COLO668 (cell line): ENCODE results near the gene TCF3.
"Not testable (repeated sequence)": the region's sequence is repeated elsewhere in the genome, so short reads cannot be mapped to it uniquely, and the experiment has no call there.

Experiments
- DNase-seq: peaks from one replicate; lab custom pipeline; 2025; ENCODE audit not compliant: unreplicated experiment; lab: John Stamatoyannopoulos, UW

TCF3 gene

GRCh38 chr19:1651568-1652291 is 685 bp downstream of the TCF3 start:
- DNase-seq = peak; percentile 49

DNA sequence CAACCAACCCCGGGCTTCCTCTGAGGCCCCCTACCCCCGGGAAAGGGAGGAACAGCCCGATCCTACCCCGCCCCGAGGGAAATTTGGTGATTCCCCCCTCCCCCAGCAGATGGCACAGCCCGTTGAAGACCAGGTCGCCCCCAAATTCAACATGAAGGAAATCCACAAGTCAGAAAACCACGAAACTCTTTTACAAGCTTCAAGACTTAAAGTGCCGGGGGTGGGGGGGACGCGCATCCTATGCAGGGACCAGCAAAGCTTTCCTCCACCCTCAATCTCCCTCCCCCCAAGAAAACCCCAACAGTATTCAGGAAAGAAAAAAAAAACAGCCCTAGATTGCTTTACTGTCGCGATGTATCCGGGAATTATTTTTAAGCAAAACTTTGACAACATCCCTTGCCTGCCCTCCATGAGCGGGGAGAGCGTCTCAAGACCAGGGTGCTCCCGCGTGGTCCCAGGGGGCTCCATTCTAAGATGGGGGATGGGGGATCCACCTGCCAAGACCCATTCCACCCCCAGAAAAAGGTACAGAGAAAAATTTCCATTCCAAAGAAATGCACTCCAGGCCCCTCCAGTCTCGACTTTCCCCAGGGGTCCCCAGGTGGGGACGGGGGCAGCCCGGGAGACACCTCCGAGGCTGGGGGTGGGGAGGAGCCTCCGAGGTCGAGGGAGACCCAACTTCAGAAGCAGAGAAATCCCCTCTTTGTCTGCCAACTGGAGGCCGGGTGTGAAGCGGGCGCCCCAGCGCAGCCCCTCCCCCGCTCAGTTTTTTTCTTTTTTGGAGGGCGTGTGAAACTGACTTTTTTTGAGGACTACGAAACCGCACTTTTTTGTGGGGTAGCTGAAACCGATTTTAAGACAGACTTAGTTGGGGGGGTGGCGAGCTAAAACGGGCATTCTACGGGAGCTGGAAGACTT is 1.5 kb downstream of the TCF3 start:
- no peak for DNase-seq

- no peak for DNase-seq
Observed at GRCh38 chr19:1649706-1650649, 2.4 kb downstream of the TCF3 start.

- DNase-seq = no peak
Observed at GRCh38 chr19:1648920-1649541, 3.4 kb downstream of the TCF3 start.

- DNase-seq = no peak
Observed at GRCh38 chr19:1648459-1648849, 4.0 kb downstream of the TCF3 start.

DNA sequence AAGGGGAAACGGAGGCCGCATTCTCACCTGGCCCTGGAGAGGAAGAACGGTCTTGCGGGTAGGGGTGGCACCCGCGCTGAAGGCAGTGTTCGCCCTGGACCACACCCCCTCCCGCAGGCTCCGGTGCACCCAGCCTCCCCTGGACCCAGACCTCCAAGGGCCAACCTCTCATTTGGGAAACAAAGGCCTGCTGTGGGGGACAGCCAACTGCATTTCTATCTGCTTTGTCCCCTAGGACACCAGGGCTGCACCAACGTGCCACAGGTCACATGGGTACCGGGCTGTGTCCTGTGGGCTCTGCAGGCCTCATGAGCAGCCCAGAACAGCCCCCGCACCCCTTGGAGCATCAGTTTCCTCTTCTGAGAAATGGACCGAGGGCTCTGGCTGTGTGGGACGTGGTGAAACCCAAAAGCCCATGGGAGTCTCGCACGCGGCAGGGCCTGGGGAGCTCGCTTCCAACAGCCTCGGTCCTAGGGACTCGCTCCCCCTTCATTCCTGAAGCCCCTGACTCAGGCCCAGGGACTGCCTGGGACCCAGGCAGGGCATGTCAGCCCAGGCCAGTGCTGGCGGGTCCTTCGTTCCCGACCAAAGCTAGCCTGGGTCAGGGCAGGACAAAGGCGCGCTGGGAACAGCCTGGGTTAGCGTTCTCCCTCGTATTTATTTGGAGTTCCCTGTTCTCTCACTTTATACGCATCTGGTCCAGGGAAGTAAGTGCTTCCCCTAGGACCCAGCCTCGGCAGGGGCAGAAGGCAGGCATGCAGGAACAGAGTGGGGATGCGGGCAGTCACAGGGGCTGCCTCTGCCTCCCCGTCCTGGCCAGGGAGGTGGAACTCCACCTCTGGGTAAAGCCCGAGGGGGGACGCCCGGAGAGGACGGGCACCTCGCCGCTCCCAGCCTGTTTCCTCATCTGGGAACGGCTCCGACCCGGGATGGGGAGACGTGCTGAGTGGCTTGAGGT is 4.6 kb downstream of the TCF3 start:
- no peak for DNase-seq

DNA sequence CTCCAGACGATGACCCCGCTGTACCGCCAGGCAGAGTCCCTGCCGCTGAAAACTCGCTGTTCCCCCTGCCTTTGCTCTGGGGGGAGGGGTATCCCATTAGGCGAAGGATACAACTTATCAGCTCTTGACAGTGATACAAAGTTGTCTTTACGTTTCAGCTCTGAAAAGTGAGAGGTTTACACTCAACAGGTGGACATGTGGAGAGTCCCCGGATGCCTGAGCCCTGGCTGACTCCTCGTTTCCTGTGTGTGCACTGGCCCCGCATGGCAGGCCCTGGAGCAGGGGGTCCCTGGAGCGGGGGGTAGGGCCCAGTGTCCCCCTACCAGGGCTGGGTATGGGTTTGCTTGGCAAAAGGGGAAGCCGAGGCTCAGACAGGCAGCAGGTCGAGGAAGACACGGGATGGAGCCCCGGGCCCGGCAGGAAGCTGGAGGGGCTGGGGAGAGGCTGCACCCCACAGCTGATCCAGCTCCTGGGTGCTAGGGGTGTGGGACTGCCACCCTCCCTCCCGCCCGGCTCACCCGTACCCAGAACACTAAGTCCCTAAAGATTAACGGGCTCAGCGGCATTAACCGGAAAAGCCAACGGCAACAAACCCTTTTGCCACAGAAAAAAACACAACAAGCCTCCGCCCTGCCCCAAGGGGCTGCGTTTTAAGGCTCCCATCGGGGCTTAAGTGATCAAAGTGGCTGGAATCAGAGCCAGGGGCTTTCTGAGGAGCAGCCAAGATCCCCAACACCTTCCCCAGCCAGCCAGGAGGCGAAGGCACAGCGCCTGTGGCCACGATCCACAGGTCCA is 5.6 kb downstream of the TCF3 start:
- no peak for DNase-seq

GRCh38 chr19:1646149-1646548 is 6.3 kb downstream of the TCF3 start:
- DNase-seq = no peak

DNA sequence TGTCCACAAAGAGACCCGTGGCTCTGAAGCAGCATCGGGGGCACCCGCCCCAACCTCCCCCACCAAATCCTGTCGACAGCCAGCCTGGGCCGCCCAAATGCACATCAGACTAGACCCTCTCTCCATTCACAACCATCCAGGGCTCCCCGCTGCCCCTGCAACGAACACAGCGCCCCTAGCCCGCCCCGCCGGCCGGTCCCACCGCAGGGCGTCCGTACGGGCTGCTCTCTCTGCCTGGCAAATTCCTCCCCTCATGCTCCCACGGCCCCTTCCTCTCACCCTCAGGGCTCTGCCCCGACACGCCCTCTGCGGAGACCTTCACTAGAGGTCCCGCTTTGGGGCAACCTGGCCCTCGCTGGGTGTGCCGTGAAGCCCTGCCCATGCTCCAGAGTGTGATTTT is 7.1 kb downstream of the TCF3 start:
- no peak for DNase-seq

DNA sequence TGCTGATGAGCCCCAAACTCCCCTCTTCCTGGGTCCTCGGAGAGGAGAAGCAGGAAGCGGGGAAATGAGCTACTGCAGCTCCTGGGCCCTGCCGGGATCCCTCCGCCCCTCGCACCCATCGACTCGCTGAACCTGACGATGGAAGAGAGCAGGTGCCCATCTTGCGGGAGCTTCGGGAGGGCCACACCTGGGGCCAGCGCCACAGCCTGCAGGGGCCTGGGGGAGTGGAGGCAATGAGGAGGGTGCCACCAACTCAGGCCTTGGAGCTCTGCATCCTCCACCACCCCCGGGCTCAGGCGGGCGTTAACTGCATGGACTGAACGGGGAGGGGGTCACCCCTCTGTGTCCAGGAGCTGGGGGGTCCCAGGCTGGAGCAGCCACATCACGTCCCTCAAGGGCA is 8.3 kb downstream of the TCF3 start:
- no peak for DNase-seq

GRCh38 chr19:1640893-1641448 is 11.4 kb downstream of the TCF3 start:
- not testable (repeated sequence) for DNase-seq

DNA sequence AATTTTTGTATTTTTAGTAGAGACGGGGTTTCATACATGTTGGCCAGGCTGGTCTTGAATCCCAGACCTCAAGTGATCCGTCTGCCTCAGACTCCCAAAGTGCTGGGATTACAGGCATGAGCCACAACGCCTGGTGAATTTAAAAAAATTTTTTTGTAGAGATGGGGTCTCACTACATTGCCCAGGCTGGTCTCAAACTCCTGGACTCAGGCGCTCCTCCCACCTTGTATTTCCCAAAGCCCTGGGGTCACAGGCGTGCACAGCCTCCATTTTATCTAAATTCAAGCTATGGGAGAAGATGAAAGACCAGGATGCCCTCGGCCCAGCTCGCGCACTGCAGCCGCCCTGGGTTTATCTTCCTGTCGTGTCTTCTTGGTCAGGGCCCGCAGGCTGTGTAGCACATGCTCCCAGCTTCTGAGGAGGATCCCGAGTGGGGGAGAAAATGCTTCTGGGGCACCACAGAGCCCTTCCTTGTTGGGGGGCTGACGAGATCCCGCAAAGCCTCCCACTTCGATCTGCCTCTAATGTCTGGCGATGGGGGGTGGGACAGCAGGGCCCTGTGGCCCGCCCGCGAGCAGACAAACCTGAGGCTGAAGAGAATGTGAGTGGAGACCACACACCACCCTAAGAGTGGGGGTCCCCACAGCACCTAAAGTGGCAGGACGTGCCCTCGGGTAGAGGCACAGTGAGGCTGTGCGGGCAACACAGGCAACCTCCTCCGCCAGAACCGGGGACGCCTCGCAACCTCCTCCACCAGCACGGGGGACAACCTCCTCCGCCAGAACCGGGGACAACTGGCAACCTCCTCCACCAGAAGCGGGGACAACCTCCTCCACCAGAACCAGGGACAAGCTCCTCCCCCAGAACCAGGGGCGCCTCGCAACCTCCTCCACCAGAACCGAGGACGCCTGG is 15.8 kb downstream of the TCF3 start:
- no peak for DNase-seq

- DNase-seq = no peak
Observed at GRCh38 chr19:1634938-1635243, 17.5 kb downstream of the TCF3 start.

- DNase-seq = no peak
Observed at GRCh38 chr19:1634242-1634937, 18.0 kb downstream of the TCF3 start.

- no peak for DNase-seq
Observed at GRCh38 chr19:1633269-1633826, 19.1 kb downstream of the TCF3 start.

GRCh38 chr19:1632462-1633268 is 19.8 kb downstream of the TCF3 start:
- no peak for DNase-seq
